ENCODE measurements around the gene CMSS1.

CMSS1 gene

DNA sequence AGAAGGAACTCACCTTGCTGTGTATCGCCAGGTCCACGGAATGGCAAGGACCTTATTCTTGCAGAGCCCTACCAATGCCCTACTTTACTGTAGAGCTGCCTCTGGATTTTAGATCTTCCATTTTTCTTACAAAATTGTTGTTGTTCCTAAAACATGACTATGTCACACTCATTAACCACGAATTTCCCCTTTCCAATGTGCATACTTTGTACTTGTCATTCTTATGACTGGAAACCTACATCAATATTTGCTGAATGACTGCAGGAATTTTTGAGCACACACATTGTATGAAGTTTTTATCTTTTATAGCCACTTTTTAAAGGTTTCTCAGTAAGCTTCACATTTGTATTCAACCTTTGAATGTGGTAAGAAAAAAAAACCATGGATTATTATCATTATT lies 35.9 kb upstream of the CMSS1 start:
- H4K20me1 ChIP-seq (ENCODE audit: insufficient read depth, low read length) = no peaks in the 10 kb centered on the region
- H3K9me3 ChIP-seq (replicated peaks; ENCODE audit: insufficient read depth, low read length) = no peaks in the 10 kb centered on the region
- H3K27me3 ChIP-seq (replicated peaks; ENCODE audit: insufficient read depth, low read length) = no peaks in the 10 kb centered on the region
- no peak overlapping the region for H3K27ac ChIP-seq (ENCODE audit: low read length)
- H3K4me3 ChIP-seq (ENCODE audit: low read length) = no peak overlapping the region
- H3K4me1 ChIP-seq (ENCODE audit: low read length) = no peaks in the 10 kb centered on the region
- no peaks in the 10 kb centered on the region for H3K9me2 ChIP-seq (replicated peaks; ENCODE audit: insufficient read depth, low read length)
- H3K79me2 ChIP-seq (ENCODE audit: low read length) = no peaks in the 10 kb centered on the region
- no peak overlapping the region for H3K4me2 ChIP-seq (ENCODE audit: low read depth, low read length)
- no peaks in the 10 kb centered on the region for H3F3A ChIP-seq (ENCODE audit: insufficient read depth, low read length)
- TF ChIP-seq EZH2 (optimal IDR thresholded peaks at IDR 0.05; ENCODE audit: low read depth, low read length) (no peak), EZH2phosphoT487 (IDR thresholded peaks at IDR 0.05; ENCODE audit: low read length) (no peak), CTCF (IDR thresholded peaks at IDR 0.05; ENCODE audit: low read length) (no peak)
- H3K9ac ChIP-seq (ENCODE audit: low read length) = no peak overlapping the region
- no peaks in the 10 kb centered on the region for H3K36me3 ChIP-seq (replicated peaks; ENCODE audit: insufficient read depth, low read length)
- no peak overlapping the region for H2AFZ ChIP-seq (ENCODE audit: low read length)
- DNase-seq = no peak

DNA sequence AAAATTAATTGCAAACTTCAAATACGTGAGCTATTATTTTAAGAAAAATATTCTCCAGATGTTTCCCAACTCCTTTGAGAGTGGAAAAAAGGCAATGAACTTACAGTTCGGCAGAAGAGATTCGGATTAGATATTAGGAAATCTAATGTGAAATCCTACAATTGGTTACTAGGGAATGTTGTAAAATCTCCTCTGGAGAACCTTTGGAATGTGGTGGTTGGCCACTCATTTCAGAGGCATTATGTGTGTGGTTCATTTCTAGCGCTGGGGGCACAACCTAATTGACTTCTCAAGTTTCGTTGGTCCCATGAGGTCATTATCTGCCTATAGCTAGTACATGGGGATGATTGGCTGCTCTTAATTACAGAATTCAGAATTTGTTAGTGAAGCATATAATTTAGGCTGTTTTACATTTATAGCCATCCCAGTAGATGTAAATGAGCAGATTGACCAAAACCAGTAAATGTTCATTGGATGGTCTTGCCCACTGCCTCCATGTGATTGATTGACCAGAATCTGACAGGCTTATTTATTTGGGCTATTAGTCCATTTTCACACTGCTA lies 34.6 kb upstream of the CMSS1 start:
- Histone ChIP-seq H3K79me2 (ENCODE audit: low read length) (no peaks in the 10 kb centered on the region), H3K36me3 (replicated peaks; ENCODE audit: insufficient read depth, low read length) (no peaks in the 10 kb centered on the region), H3K4me1 (ENCODE audit: low read length) (no peaks in the 10 kb centered on the region), H3F3A (ENCODE audit: insufficient read depth, low read length) (no peaks in the 10 kb centered on the region), H3K9me2 (replicated peaks; ENCODE audit: insufficient read depth, low read length) (no peaks in the 10 kb centered on the region), H3K4me3 (ENCODE audit: low read length) (no peak overlapping the region), H3K4me2 (ENCODE audit: low read depth, low read length) (no peak overlapping the region), H3K27me3 (replicated peaks; ENCODE audit: insufficient read depth, low read length) (no peaks in the 10 kb centered on the region), H3K9me3 (replicated peaks; ENCODE audit: insufficient read depth, low read length) (no peaks in the 10 kb centered on the region), H3K9ac (ENCODE audit: low read length) (no peak overlapping the region), H3K27ac (ENCODE audit: low read length) (no peak overlapping the region), H4K20me1 (ENCODE audit: insufficient read depth, low read length) (no peaks in the 10 kb centered on the region), H2AFZ (ENCODE audit: low read length) (no peak overlapping the region)
- TF ChIP-seq CTCF (IDR thresholded peaks at IDR 0.05; ENCODE audit: low read length) = no peak
- no peak for TF ChIP-seq EZH2phosphoT487 (IDR thresholded peaks at IDR 0.05; ENCODE audit: low read length)
- TF ChIP-seq EZH2 (optimal IDR thresholded peaks at IDR 0.05; ENCODE audit: low read depth, low read length) = no peak
- DNase-seq = no peak

DNA sequence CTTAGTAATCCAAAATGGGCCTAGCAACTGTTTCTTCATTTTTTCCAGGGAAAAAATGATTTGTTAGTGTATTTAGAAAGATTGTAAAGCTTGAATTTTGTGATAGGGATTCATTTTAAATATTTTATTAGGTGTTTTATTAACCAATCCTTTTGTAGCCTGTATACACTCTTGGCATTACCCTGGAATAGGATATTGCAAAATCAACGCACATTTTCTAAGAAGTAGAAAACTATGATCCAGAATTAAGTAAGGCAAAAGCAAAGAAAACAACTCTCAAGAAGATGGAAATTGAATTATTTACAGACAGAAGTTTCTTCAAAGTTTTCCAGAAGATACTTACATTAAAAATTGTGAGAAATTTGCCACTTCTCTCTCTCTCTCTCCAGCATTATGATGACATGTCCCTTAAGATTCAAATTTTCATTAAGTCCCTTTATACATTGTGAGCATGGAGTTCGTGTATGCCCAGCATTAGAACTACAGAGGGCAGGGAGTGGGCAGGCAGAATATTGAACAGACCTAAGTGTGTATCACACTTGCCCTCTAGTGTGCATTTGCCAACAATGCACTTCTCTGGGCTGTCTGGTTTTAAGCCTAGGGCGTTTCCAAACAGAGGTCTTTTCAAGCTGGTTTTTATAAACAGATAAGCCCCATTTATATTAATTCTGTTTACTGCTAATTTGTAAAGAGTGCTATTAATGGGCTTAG lies 28.5 kb upstream of the CMSS1 start:
- Histone ChIP-seq H3K9me3 (replicated peaks; ENCODE audit: insufficient read depth, low read length) (no peaks in the 10 kb centered on the region), H3F3A (ENCODE audit: insufficient read depth, low read length) (no peaks in the 10 kb centered on the region), H3K79me2 (ENCODE audit: low read length) (no peaks in the 10 kb centered on the region), H3K36me3 (replicated peaks; ENCODE audit: insufficient read depth, low read length) (no peaks in the 10 kb centered on the region), H3K4me1 (ENCODE audit: low read length) (no peaks in the 10 kb centered on the region), H3K9me2 (replicated peaks; ENCODE audit: insufficient read depth, low read length) (no peaks in the 10 kb centered on the region), H3K9ac (ENCODE audit: low read length) (no peak overlapping the region), H3K27ac (ENCODE audit: low read length) (no peak overlapping the region), H3K4me3 (ENCODE audit: low read length) (no peak overlapping the region), H4K20me1 (ENCODE audit: insufficient read depth, low read length) (no peaks in the 10 kb centered on the region), H3K27me3 (replicated peaks; ENCODE audit: insufficient read depth, low read length) (no peaks in the 10 kb centered on the region), H3K4me2 (ENCODE audit: low read depth, low read length) (no peak overlapping the region), H2AFZ (ENCODE audit: low read length) (no peak overlapping the region)
- TF ChIP-seq EZH2 (optimal IDR thresholded peaks at IDR 0.05; ENCODE audit: low read depth, low read length) (no peak), CTCF (IDR thresholded peaks at IDR 0.05; ENCODE audit: low read length) (peak; percentile 72), EZH2phosphoT487 (IDR thresholded peaks at IDR 0.05; ENCODE audit: low read length) (no peak)
- DNase-seq = peak; percentile 48

Data from MM.1S (cell line).